ENCODE measurements around the gene TNS3.

DNA sequence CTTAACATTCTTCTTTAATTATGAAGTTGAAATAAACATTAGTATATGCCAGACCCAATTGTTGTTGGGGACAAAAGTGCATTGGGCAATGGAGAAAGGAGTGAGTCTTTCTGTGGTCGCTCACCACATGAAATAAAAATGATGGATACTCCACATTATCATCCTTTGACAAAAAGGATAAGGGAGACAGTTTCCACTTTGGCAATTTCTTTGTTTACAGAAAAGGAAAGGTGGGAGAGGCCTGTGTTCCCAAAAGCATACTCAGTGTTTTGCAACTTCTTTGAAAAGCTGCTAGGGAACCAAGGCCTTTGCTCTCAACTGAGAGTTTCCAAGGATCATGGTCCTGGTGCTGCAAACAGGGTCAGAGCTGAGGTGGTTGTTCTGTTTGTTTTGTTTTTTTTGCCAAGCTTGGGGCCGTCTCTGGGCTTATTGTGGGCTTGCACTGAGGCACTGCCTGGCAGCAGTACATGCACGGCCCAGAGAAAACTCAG, 341.9 kb downstream of the TNS3 start:
- TF ChIP-seq, protein P1, sequence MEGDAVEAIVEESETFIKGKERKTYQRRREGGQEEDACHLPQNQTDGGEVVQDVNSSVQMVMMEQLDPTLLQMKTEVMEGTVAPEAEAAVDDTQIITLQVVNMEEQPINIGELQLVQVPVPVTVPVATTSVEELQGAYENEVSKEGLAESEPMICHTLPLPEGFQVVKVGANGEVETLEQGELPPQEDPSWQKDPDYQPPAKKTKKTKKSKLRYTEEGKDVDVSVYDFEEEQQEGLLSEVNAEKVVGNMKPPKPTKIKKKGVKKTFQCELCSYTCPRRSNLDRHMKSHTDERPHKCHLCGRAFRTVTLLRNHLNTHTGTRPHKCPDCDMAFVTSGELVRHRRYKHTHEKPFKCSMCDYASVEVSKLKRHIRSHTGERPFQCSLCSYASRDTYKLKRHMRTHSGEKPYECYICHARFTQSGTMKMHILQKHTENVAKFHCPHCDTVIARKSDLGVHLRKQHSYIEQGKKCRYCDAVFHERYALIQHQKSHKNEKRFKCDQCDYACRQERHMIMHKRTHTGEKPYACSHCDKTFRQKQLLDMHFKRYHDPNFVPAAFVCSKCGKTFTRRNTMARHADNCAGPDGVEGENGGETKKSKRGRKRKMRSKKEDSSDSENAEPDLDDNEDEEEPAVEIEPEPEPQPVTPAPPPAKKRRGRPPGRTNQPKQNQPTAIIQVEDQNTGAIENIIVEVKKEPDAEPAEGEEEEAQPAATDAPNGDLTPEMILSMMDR (IDR thresholded peaks at IDR 0.05 in 8 of 11, conservative IDR thresholded peaks at IDR 0.05 in 3 of 11): no peak
- TF ChIP-seq POLR2A (IDR thresholded peaks at IDR 0.05): no peak
- TF ChIP-seq POLR2AphosphoS5 (IDR thresholded peaks at IDR 0.05): no peak

Measured in spleen (tissue), 7 donors.